GM18858 (cell line): ENCODE data around the gene RRP1.

ENCODE experiments used
- ATAC-seq: cut with Tn5 transposase; IDR thresholded peaks from one replicate; pipeline ENCODE4 v1.9.1; 2021; ENCODE audit not compliant: unreplicated experiment

The RRP1 gene

GRCh38 chr21:43789276-43790009 lies at the start of gene RRP1:
Gene RRP1 (plus strand): TSS chr21:43789577. CDS start chr21:43789630, 53 bp downstream.
- peak; percentile 77 for ATAC-seq

GRCh38 chr21:43739621-43740435 lies 49.5 kb upstream of the RRP1 start:
- ATAC-seq, result no peak

GRCh38 chr21:43740497-43741156 lies 48.8 kb upstream of the RRP1 start:
- no peak for ATAC-seq

GRCh38 chr21:43741423-43742096 lies 47.8 kb upstream of the RRP1 start:
- no peak for ATAC-seq

GRCh38 chr21:43743947-43744346 lies 45.4 kb upstream of the RRP1 start:
- ATAC-seq, result no peak

GRCh38 chr21:43744725-43745124 lies 44.7 kb upstream of the RRP1 start:
- no peak for ATAC-seq

- no peak for ATAC-seq
Measured at GRCh38 chr21:43745772-43746517, 43.4 kb upstream of the RRP1 start.

- no peak for ATAC-seq
Measured at GRCh38 chr21:43748622-43749021, 40.8 kb upstream of the RRP1 start.

- no peak for ATAC-seq
Measured at GRCh38 chr21:43749651-43750262, 39.6 kb upstream of the RRP1 start.

- no peak for ATAC-seq
Measured at GRCh38 chr21:43750339-43751033, 38.9 kb upstream of the RRP1 start.

GRCh38 chr21:43751955-43752591 lies 37.3 kb upstream of the RRP1 start:
- no peak for ATAC-seq

- no peak for ATAC-seq
Measured at GRCh38 chr21:43752758-43753438, 36.5 kb upstream of the RRP1 start.

GRCh38 chr21:43753439-43753799 lies 36.0 kb upstream of the RRP1 start:
- no peak for ATAC-seq

- no peak for ATAC-seq
Measured at GRCh38 chr21:43754948-43755781, 34.2 kb upstream of the RRP1 start.

- no peak for ATAC-seq
Measured at GRCh38 chr21:43755820-43756594, 33.4 kb upstream of the RRP1 start.

GRCh38 chr21:43757601-43758000 lies 31.8 kb upstream of the RRP1 start:
- ATAC-seq, result no peak

- ATAC-seq, result no peak
Measured at GRCh38 chr21:43758111-43758641, 31.2 kb upstream of the RRP1 start.
